T47D (cell line): ENCODE measurements around the gene TACC2.

Source experiments
- DNase-seq, 2 experiments: peaks; one replicate each; pipeline versions ENCODE4 v3.0.0 to v3.0.0-alpha.2; 2011 to 2012; ENCODE audit warnings: low read depth in 1 of 2, low spot score in 1 of 2
- JUND ChIP-seq: IDR thresholded peaks from 2 replicates; pipeline ENCODE4 v1.6.1; 2012; ENCODE audit warnings: low read depth
- in situ Hi-C: cut with HindIII; loops from 2 replicates; pipeline ENCODE4 v1.10.0; 2016; ENCODE audit warnings: low sequenced_read_pairs, low pct_unique_long_range_greater_than_20kb

Gene TACC2

DNA sequence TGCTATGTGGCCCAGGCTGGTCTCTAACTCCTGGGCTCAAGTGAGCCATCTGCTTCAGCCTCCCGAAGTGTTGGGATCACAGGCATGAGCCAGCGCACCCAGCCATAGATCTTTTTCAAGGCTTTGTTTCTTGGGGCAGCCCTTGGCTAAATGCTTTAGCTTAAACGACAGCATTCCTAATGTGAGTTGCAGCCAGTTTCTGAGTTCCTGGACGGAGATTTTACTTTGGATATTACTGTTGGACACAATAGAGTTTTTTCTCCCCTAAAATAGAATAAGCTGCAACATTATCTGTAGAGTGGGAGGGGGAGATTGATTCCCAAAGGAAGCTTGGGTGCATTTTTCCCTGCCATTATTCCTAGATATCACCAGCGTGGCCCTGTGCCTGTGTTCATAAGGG lies 179.1 kb downstream of the TACC2 start:
- in situ Hi-C loops: no loop called here
- no peak for DNase-seq
- TF ChIP-seq JUND: no peak

DNA sequence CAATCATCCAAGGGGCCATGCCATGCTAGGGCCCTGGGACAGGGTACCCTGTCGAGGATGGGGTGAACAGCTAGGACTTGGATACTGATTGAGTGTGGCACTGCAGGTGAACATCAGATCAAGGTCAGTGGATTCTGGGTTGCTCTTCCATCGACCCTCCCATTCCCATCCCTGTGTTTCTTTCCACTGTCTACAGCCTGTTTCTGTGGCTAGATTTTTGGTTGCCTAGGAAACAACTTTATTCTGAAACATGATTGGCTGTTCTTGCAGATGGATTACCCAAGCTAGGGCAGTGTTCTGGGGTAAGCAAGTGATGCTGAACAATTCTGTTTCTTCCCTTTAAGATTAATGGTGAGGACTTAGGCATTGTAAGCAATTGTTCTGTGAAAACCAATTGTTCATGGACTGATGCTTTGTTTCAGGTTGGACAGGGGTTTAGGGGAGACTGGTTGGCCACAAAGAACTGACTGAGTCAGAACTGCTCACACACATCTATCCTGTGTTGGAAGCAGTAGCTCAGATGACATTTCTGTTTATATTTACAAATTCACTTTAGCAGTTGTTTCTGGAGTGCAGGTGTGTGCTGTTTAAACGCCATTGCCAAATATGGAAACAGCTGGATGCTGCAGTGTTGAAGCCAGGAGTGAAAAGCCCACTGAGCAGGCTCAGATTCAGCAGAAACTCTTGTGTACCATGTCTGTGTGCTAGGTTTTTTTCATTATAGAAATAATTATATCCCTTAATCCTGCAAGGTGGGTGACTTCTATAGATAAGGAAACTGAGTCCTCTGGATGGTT lies 179.8 kb downstream of the TACC2 start:
- TF ChIP-seq JUND: no peak
- in situ Hi-C loops: no loop called here
- no peak for DNase-seq

DNA sequence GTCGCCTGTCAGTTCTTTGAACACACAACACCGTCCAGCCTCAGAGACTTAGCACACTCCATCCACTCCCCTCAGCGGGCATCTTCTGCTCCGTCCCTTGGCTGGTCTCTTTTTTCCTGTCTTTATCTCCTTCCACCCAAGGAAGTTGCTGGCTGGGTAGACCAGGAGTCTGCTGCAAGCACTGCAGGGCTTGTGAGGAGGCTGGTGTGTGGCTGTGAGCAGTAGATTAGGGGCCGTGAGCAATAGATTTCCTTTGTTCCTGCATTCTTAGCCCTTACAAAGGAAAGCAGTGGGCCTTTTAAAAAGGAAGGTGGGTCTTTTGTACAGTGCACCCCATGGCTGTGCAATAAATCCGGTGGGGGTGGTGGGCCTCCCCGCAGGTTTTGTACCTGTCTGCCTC lies 181.8 kb downstream of the TACC2 start:
- no peak for TF ChIP-seq JUND
- in situ Hi-C loops: no loop called here
- DNase-seq: no peak

DNA sequence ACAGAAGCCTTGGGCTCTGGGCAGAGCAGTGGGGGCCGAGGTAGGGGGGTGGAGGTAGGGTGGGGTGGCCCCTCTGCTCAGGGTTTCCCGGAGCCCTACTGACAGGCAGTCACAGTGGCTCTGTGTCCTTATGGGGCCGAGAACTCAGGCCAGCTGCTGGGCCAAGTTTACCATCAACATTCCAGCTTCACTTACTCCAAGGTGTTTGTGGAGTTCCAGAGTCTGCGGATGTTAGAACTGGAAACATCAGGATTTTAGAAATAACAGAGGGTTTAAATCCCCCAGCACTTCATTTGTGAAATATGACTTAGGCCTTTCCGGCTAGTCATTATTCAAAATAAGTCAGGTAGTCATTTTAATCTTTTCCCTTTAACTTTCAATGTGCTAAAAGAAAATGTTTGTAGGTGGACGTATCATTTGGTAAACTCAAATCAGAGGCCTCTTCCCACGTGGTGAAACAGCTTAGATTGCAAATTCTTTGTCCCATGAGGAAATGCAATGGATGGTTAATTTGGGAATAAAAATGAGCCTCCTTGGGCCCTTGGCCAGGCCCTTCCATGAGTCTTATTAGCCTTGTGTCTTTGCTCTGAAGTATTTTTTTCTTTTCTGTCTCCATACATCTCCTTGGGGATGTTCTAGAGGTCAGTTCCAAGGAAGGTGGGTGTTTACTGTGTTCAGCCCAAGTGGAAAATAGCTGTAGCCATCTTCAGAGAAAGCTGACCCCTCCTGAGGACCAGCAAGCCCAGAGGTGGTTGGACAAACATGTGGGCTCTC lies 182.5 kb downstream of the TACC2 start:
- in situ Hi-C loops: no loop called here
- DNase-seq: no peak

DNA sequence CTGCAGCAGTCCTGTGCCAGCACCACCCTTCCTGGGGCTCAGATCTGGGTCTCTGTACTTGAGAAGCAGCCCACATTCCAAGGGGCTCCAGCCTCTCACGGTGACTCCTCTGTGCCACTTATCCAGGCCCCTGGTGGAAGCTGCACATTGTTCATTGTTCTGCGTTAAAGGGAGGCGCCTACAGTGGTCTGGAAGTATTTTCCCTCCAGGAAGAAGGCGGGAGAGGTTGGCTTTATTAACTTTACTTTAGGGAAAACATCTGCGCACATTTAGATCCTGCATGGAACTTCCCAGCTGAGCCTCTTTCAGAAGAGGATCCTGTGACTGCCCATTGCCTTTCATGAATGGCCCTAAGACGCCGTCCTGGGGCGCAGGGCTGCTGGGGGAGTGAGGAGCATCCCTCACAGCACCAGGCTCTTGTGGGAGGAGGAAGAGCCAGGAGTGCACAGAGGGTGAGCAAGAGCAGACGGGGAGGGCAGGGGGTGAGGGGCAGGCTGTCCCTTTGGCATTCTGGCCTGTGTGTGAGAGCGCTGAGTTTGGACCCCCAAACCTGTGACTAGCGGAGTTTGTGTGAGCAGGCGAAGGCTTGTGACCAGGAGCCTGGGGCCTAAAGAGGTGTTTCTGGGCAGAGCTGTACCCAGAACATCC lies 183.5 kb downstream of the TACC2 start:
- no peak for TF ChIP-seq JUND
- no peak for DNase-seq
- in situ Hi-C loops: no loop called here

More for the DNA sequence above, 182.5 kb downstream of the TACC2 start:
- TF ChIP-seq JUND: no peak

DNA sequence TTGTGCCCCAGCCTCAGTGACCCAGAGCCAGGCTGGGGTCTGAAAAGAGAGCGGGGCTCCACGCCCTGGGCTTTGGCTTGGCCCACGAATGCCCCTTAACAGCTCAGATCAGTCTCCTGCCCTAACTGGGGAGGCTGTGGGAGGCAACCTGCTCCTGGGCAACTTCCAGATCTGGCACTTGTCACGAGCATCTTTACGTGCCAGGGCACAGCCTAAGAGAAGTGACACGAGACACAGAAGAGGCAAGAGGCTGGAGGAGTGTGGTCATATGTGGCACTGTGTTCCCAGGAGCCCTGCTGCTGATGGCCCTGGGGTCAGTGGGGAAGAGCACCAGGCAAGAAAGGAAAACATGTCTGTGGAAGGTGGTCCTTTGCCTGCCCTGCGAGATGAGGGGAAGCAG lies 184.4 kb downstream of the TACC2 start:
- in situ Hi-C loops: no loop called here
- no peak for TF ChIP-seq JUND
- DNase-seq: no peak

DNA sequence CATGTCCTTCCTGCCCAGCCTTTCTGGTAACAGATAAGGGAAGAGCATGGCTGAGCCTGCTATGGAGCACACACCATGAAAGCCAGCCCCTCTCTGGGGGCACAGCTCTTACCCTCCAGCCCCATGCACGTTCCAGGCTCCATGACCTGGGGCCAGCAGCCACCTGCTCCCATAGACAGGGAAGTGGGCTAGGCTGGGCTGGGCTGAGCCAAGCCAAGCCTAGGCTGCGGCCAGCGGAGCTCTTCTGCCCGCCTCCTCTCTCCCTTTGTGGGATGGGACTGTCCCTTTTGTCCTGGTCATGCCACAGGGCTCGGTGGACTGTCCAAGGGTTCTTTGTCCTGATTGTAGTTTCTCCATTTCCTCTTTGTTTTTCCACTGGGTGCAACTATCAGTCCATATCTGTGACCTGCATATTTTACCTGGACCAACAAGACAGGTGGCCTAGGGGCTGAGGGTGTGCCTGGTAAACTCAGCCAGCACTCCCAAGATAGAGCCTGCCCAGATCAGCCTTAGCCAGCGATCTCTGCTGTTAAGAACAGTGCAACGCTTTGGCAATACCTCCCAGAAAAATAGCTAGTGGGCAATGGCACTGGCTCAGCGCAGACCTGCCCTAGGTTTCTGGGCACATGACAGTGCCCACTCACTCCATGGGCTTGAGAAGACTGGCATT lies 184.9 kb downstream of the TACC2 start:
- in situ Hi-C loops: no loop called here
- TF ChIP-seq JUND: no peak
- DNase-seq: no peak

DNA sequence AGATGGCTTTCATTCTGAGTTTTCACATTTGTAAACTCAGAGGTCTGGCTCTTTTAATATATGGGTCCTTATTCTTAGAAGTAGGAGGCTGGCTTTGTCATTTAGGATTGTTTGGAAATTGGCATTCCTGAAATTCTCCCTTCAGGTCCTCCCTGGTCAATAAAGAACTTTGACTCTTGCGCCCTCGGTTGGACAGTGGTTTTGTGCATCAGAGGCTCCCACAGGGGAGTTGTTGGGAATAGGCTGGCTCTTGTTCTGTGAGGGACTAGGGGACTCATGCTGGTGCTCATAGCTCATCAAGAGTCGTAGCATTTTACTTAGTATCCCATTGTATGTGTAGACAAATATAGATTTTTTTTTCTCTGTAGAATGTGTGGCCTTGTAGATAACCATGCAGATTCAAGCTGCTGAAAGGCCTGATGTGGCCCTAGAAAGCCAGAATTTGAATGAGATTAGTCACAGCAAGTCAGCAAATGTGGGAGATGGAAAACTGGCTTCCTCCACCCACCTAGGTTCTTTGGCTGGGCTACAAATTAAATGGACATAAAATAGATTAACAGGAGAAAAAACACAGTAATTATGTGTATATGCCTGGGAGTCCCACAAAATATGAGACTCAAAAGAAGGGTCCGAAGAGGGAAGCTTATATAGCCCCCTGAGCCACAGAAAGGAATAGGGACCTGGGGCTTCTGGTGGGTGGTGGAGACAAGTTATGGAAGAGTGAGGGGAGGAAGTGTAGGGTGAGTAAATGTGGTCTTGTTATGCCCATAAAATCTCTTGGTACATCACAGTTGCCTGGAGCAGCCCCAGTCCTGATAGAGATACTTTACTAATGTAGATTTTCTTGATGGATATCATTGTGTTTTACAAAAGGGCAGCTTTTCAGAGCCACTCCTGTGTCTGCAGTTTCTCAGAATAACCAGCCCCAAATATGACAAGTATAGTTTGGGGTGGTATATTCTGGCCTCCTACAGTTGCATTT lies 187.6 kb downstream of the TACC2 start:
- in situ Hi-C loops: no loop called here
- no peak for TF ChIP-seq JUND
- no peak for DNase-seq

DNA sequence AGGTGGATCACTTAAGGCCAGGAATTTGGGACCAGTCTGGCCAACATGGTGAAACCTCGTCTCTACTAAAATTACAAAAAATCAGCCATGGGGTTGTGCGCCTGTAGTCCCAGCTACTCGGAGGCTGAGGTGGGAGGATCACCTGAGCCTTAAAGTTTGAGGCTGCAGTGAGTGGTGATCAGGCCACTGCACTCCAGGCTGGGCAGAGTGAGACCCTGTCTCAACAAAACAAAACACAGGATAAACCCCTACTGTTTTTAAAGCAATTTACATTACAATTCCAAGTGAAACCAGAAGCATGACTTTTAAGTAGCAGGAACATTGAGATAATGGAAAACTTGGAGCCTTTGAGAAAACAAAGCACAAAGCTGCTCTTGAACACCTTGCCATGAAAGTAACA lies 189.7 kb downstream of the TACC2 start:
- in situ Hi-C loops: no loop called here
- DNase-seq: no peak

DNA sequence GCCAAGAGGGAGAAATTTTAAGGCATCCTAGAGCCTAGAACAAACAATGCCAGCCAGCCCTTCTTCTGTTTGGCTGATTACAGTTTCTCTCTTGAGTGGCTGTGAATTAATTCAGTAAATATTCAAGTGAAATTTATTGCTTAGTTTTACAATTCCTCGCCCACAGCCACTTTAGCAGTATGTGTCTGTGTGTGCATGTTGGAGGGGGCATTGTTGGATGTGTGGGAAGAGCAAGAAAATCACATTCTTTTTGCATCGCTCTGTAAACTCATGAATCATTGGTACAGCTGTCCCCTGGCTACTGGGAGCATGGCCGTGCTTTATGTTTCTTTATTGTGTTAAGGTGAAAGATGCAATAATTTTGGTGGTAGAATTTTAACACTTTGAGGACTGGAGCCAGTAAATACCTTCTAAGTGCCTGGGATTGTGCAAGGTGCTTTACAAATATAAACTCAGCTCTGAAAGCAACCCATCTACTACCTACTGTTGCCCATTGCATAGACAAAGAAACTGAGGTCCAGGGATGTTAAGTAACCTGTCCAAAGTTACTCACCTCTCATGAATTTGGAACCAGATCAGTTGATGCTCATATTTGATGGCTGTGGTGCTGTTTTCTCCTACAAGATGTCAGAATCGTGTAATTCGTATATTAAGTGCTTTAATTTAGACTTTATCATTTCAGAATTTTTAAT lies 192.2 kb downstream of the TACC2 start:
- DNase-seq: no peak
- in situ Hi-C loops: no loop called here
- TF ChIP-seq JUND: no peak

More for the DNA sequence above, 189.7 kb downstream of the TACC2 start:
- TF ChIP-seq JUND: no peak

DNA sequence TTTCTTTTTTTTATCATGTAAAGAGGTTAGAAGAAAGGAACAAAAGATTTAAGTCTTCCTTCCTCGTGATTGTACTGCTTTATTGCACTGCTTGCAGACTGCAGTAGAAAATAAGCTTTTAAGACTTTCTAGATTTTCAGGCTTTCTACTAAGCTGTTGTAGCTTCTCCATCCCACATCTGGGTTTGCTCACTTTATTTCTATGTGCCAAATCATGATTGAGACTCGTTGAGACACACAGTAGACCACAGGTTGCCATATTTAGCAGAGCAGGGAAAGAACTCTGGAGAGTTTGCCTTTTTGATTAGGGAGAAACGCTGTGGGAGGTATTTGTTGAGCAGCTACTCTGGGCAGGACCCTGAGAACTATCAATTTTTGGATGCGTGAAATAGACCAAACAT lies 192.9 kb downstream of the TACC2 start:
- in situ Hi-C loops: no loop called here
- no peak for DNase-seq

More for the DNA sequence above, 192.9 kb downstream of the TACC2 start:
- TF ChIP-seq JUND: no peak
